ENCODE measurements around the gene APOF. TPM values are rescaled to one million over a fixed set of nuclear protein-coding genes. Genes with fewer than 3 reads are reported as not detected.
"Not testable (repeated sequence)": the region's sequence is repeated elsewhere in the genome, so short reads cannot be mapped to it uniquely, and the experiment has no call there.

The APOF gene
- total and polyA plus RNA-seq, 10 of the 15 experiments (the other 5 are each of a cell fraction or from before 2014, with no cell fraction given): 0.04 to 0.19 (median 0.11) TPM; not detected in 5

GRCh38 chr12:56401125-56401524 is 38.5 kb upstream of the APOF start:
- H3K27ac ChIP-seq (ENCODE audit: control insufficient read depth, insufficient read depth); ATAC-seq; H3K4me3 ChIP-seq; intact Hi-C loops (cut with micrococcal nuclease; ENCODE audit: unreplicated experiment); H3K4me1 ChIP-seq (ENCODE audit: control insufficient read depth, insufficient read depth, low read length); H3K4me2 ChIP-seq (ENCODE audit: control insufficient read depth, insufficient read depth); H3K9ac ChIP-seq (ENCODE audit: control insufficient read depth, insufficient read depth, low read length); POLR2A ChIA-PET; H3K36me3 ChIP-seq (ENCODE audit: control insufficient read depth in 2 of 2, insufficient read depth in 2 of 2, low read length in 1 of 2); in situ Hi-C loops (cut with MboI); CTCF ChIA-PET; BruUV-seq (replicated peaks); FAIRE-seq; DNase-seq (ENCODE audit: low read depth, low spot score); RAD21 ChIA-PET (ENCODE audit: unreplicated experiment); H2AFZ ChIP-seq (ENCODE audit: control insufficient read depth, low read depth, low read length); H3K27me3 ChIP-seq (replicated peaks in 1 of 2; ENCODE audit: control insufficient read depth in 2 of 2, insufficient read depth in 2 of 2, low read length in 1 of 2); H4K20me1 ChIP-seq (ENCODE audit: control insufficient read depth, insufficient read depth); SMC1A ChIA-PET (ENCODE audit: uncharacterized antibody, unreplicated experiment); H3K9me3 ChIP-seq (replicated peaks; ENCODE audit: control insufficient read depth, insufficient read depth, low read length); H3K79me2 ChIP-seq (ENCODE audit: control insufficient read depth, insufficient read depth, low read length): not testable (repeated sequence)
- 100% methylated on average over 1 of the region's 3 CpGs for WGBS (ENCODE audit: insufficient coverage, insufficient replicate concordance, low lambda C conversion rate, missing lambda C conversion rate)

GRCh38 chr12:56399466-56399865 is 36.8 kb upstream of the APOF start:
- H3K9me3 ChIP-seq (replicated peaks; ENCODE audit: control insufficient read depth, insufficient read depth, low read length); FAIRE-seq; H3K36me3 ChIP-seq (ENCODE audit: control insufficient read depth in 2 of 2, insufficient read depth in 2 of 2, low read length in 1 of 2); H3K4me1 ChIP-seq (ENCODE audit: control insufficient read depth, insufficient read depth, low read length); SMC1A ChIA-PET (ENCODE audit: uncharacterized antibody, unreplicated experiment); in situ Hi-C loops (cut with MboI); RAD21 ChIA-PET (ENCODE audit: unreplicated experiment); CTCF ChIA-PET; H3K4me3 ChIP-seq; ATAC-seq; H3K27ac ChIP-seq (ENCODE audit: control insufficient read depth, insufficient read depth); H3K27me3 ChIP-seq (replicated peaks in 1 of 2; ENCODE audit: control insufficient read depth in 2 of 2, insufficient read depth in 2 of 2, low read length in 1 of 2); H3K9ac ChIP-seq (ENCODE audit: control insufficient read depth, insufficient read depth, low read length); DNase-seq (ENCODE audit: low read depth, low spot score); POLR2A ChIA-PET; BruUV-seq (replicated peaks); H4K20me1 ChIP-seq (ENCODE audit: control insufficient read depth, insufficient read depth); H3K4me2 ChIP-seq (ENCODE audit: control insufficient read depth, insufficient read depth); H3K79me2 ChIP-seq (ENCODE audit: control insufficient read depth, insufficient read depth, low read length); intact Hi-C loops (cut with micrococcal nuclease; ENCODE audit: unreplicated experiment); H2AFZ ChIP-seq (ENCODE audit: control insufficient read depth, low read depth, low read length): not testable (repeated sequence)
- WGBS (ENCODE audit: insufficient coverage, insufficient replicate concordance, low lambda C conversion rate, missing lambda C conversion rate): 90% methylated on average over 3 of the region's 3 CpGs

DNA sequence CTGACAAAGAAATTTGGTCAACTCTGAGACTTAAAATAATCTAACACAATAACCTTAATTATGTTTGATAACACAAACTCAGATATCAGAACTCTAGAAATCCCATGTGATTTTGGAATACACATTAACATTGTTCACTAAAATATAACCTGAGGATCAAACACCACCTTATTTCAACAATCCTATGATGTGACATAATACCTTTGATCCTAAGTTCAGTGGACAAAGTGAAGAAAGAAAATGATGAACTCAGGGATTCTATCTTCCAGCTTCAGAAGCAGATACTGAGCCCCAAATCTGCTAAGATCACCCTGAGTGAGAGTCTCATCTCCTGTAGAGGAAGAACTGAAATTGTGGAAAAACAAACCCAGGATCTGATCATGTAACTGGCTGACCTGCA is 35.7 kb upstream of the APOF start:
- FAIRE-seq (no peak), ATAC-seq (no peak), DNase-seq (ENCODE audit: low read depth, low spot score) (no peak)
- peaks cover 2% of the 10 kb centered on the region; the same call in 1 of the 3 replicates for H3K9me3 ChIP-seq (replicated peaks; ENCODE audit: control insufficient read depth, insufficient read depth, low read length)
- ChIA-PET SMC1A (ENCODE audit: uncharacterized antibody, unreplicated experiment) (interaction anchor here (0.6 kb wide), 1 partner anchor 47 kb away, joined by 3 read pairs; no protein-coding TSS in a partner anchor), RAD21 (ENCODE audit: unreplicated experiment) (interaction anchor here (1.0 kb wide), 1 partner anchor 82 kb away, joined by 3 read pairs; no protein-coding TSS in a partner anchor), POLR2A (interaction anchor here (0.7 kb wide), 1 partner anchor 65 kb away, joined by 3 read pairs; no protein-coding TSS in a partner anchor), CTCF (no interaction called here)
- TF ChIP-seq USF1 (IDR thresholded peaks at IDR 0.05; ENCODE audit: borderline replicate concordance, extremely low read length, insufficient read depth, low read depth, low read length) (no peak), TCF7 (IDR thresholded peaks at IDR 0.05; ENCODE audit: borderline replicate concordance) (no peak)
- no peak overlapping the region for H3K9ac ChIP-seq (ENCODE audit: control insufficient read depth, insufficient read depth, low read length)
- H3K4me1 ChIP-seq (ENCODE audit: control insufficient read depth, insufficient read depth, low read length): no peaks in the 10 kb centered on the region
- no peaks in the 10 kb centered on the region for H3K27me3 ChIP-seq (replicated peaks in 1 of 2; ENCODE audit: control insufficient read depth in 2 of 2, insufficient read depth in 2 of 2, low read length in 1 of 2)
- no peaks in the 10 kb centered on the region for H4K20me1 ChIP-seq (ENCODE audit: control insufficient read depth, insufficient read depth)
- H3K4me3 ChIP-seq: no peak overlapping the region
- no peaks in the 10 kb centered on the region for H3K79me2 ChIP-seq (ENCODE audit: control insufficient read depth, insufficient read depth, low read length)
- no peak overlapping the region for H3K4me2 ChIP-seq (ENCODE audit: control insufficient read depth, insufficient read depth)
- H3K36me3 ChIP-seq (ENCODE audit: control insufficient read depth in 2 of 2, insufficient read depth in 2 of 2, low read length in 1 of 2): no peaks in the 10 kb centered on the region
- in situ Hi-C loops (cut with MboI) (no loop called here), intact Hi-C loops (cut with micrococcal nuclease; ENCODE audit: unreplicated experiment) (no loop called here)
- no TSS peak for BruUV-seq (replicated peaks)
- H3K27ac ChIP-seq (ENCODE audit: control insufficient read depth, insufficient read depth): no peak overlapping the region
- H2AFZ ChIP-seq (ENCODE audit: control insufficient read depth, low read depth, low read length): no peak overlapping the region
